Measurements from ENCODE around the gene KMT2C. TPM values are rescaled to one million over a fixed set of nuclear protein-coding genes. Genes with fewer than 3 reads are reported as not detected.

Gene KMT2C
- total RNA-seq, 1 donor from 2014 or later: 18.0 TPM

DNA sequence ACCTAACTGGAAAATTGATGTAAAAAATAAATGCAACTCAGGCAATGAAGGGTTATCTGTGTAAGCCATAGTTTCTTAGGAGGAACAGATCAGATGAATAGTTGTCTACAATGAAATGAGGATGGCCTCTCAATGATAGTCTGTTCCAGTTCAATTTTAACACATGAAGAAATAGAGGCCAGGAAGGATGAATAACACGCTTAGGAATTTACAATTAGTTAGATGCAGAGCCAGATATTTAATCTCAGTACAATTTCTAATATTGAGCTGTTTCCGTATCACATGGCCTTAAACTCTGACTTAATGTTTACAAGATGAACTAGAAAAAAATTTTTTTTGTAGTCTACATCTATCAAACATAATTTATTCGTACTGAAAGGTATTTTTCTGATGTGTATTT is 233.7 kb downstream of the KMT2C start:
- TF ChIP-seq CTCF (conservative IDR thresholded peaks at IDR 0.05; ENCODE audit: low read depth, low read length): no peak
- no peak overlapping the region for H3K4me3 ChIP-seq (ENCODE audit: low read depth, low read length)
- DNase-seq (ENCODE audit: low read depth): no peak

DNA sequence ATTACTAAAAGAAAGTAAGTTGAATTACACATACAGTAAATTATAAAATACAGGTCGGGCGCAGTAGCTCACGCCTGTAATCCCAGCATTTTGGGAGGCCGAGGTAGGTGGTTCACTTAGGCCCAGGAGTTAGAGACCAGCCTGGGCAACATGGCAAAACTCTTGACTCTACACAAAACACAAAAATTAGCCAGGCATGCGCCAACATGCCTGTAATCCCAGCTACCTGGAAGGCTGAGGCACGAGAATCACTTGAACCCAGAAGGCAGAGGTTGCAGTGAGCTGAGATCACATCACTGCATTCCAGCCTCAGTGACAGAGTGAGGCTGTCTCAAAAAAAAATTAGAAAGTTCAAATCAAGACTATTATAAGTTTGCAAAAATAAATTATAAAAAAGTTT is 235.4 kb downstream of the KMT2C start:
- no peak overlapping the region for H3K4me3 ChIP-seq (ENCODE audit: low read depth, low read length)
- TF ChIP-seq CTCF (conservative IDR thresholded peaks at IDR 0.05; ENCODE audit: low read depth, low read length): no peak
- DNase-seq (ENCODE audit: low read depth): no peak

DNA sequence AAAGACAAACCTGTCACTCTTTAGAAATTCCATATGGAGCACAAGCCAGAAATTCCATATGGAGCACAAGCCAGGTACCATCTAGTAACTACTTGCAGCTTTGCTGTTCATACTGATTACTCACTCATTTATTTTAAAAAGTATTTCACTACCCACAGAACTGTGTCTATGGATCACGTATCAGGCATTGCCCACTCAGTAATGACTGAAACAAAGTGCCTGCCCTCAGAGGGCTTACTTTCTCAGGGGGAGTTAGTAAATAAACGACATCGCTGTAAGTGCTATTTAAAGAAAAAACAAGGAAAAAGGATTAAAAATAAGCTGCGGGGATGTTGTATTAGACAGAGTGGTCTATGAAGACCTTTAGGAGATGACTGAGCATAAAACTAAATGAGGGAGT is 239.4 kb downstream of the KMT2C start:
- no peak for TF ChIP-seq CTCF (conservative IDR thresholded peaks at IDR 0.05; ENCODE audit: low read depth, low read length)
- no peak overlapping the region for H3K4me3 ChIP-seq (ENCODE audit: low read depth, low read length)
- no peak for DNase-seq (ENCODE audit: low read depth)

DNA sequence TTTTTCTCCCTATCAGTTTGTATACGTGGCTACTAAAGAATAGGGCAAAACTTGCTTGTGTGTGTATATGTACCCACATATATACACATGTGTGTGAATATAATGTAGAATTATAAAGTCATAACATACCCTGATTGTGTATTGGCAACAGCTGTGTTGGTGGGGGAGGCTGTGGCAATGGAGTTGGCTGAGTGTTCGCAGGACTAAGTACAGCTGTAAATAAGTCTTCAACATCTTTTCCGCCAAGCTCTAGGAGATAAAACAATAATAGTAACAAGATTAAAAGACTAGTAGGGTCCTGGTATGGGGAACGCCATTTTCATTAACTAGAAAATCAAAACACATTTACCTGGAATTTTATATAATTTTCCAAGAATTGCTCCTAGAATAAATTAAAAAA is 241.9 kb downstream of the KMT2C start:
- TF ChIP-seq CTCF (conservative IDR thresholded peaks at IDR 0.05; ENCODE audit: low read depth, low read length): no peak
- H3K4me3 ChIP-seq (ENCODE audit: low read depth, low read length): no peak overlapping the region
- DNase-seq (ENCODE audit: low read depth): no peak

DNA sequence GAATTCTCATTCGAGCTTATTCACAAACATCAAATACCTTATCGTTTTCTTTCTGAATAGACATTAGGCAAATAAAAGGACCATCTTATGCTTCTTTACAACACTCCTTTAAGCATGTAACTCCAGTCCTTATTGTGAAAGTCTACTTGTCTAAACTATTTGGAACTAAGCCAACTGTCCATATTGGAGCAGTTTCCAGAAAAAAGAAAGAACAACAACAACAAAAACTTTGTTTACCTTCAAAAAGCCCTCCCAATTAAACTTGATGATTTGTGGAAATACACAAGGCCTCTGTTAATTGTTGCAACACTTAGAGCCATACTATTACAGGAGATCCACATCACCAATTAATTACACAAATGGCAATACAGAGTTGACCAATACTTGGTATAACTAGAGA is 246.7 kb downstream of the KMT2C start:
- no peak for DNase-seq (ENCODE audit: low read depth)
- TF ChIP-seq CTCF (conservative IDR thresholded peaks at IDR 0.05; ENCODE audit: low read depth, low read length): no peak
- H3K4me3 ChIP-seq (ENCODE audit: low read depth, low read length): no peak overlapping the region

DNA sequence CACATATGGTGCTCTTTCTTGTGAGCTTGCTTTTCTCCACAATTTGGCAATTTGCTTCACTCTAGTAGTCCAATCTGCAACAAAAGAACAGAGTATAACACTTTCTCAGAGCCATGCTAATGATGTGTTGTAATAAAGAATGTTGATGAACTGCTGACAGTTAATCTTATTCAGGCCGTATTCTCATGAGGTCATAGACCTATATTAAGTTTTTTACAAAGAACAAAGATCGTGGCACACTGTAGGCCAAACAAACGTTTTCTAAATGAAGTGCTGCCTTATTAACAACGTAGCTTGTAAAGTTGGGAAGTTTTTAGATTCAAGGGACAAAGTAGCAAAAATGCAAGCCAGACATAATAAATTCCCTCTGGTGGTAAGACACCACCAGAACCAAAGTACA is 250.2 kb downstream of the KMT2C start:
- no peak for TF ChIP-seq CTCF (conservative IDR thresholded peaks at IDR 0.05; ENCODE audit: low read depth, low read length)
- no peak overlapping the region for H3K4me3 ChIP-seq (ENCODE audit: low read depth, low read length)
- DNase-seq (ENCODE audit: low read depth): no peak

- DNase-seq (ENCODE audit: low read depth): no peak
Measured at GRCh38 chr7:152180587-152180986, 255.2 kb downstream of the KMT2C start.

More at GRCh38 chr7:152180587-152180986, 255.2 kb downstream of the KMT2C start:
- TF ChIP-seq CTCF (conservative IDR thresholded peaks at IDR 0.05; ENCODE audit: low read depth, low read length): no peak
- H3K4me3 ChIP-seq (ENCODE audit: low read depth, low read length): no peak overlapping the region
